ENCODE data around the gene KCNJ10.

KCNJ10 gene

GRCh38 chr1:160004425-160004824 lies 65.5 kb downstream of the KCNJ10 start:
- Histone ChIP-seq H3K36me3 (ENCODE audit: control insufficient read depth in 2 of 2, insufficient read depth in 1 of 2, low read length in 2 of 2) (no peaks in the 10 kb centered on the region), H3K27ac (ENCODE audit: extremely low read depth, low read depth, low read length) (no peak overlapping the region), H3K4me1 (ENCODE audit: control insufficient read depth, insufficient read depth, low read length) (no peaks in the 10 kb centered on the region), H3K9me3 (ENCODE audit: control insufficient read depth, insufficient read depth, low read depth, low read length) (no peaks in the 10 kb centered on the region), H3K4me3 (ENCODE audit: low read depth, low read length) (no peak overlapping the region)
- POLR2A ChIA-PET: no interaction called here
- no peak for TF ChIP-seq ZNF747 (tag by site-specific recombination; IDR thresholded peaks at IDR 0.05)
- TF ChIP-seq ZSCAN4 (tag by site-specific recombination; IDR thresholded peaks at IDR 0.05): no peak
- TF ChIP-seq ZNF549 (tag by site-specific recombination; IDR thresholded peaks at IDR 0.05): no peak
- TF ChIP-seq OVOL3 (tag by site-specific recombination; IDR thresholded peaks at IDR 0.05): no peak
- no peak for TF ChIP-seq ZNF140 (tag by site-specific recombination; IDR thresholded peaks at IDR 0.05)
- no peak for TF ChIP-seq ZNF112 (tag by site-specific recombination; IDR thresholded peaks at IDR 0.05)
- no peak for TF ChIP-seq PATZ1 (tag by site-specific recombination; IDR thresholded peaks at IDR 0.05)
- TF ChIP-seq ZNF548 (tag by site-specific recombination; IDR thresholded peaks at IDR 0.05): no peak
- no peak for TF ChIP-seq ZNF223 (tag by site-specific recombination; IDR thresholded peaks at IDR 0.05)
- no peak for TF ChIP-seq ZBTB17 (tag by site-specific recombination; IDR thresholded peaks at IDR 0.05)
- TF ChIP-seq WT1 (tag by site-specific recombination; IDR thresholded peaks at IDR 0.05): no peak
- TF ChIP-seq ZNF701 (tag by site-specific recombination; IDR thresholded peaks at IDR 0.05): no peak
- CTCF ChIA-PET: interaction anchor here (0.6 to 10.2 kb wide), 8 partner anchors 19 to 872 kb away, joined by 3 to 353 read pairs (median 4); partner anchors contain the start of gene TAGLN2

GRCh38 chr1:160004001-160004400 lies 66.0 kb downstream of the KCNJ10 start:
- ChIA-PET CTCF (interaction anchor here (0.5 to 10.2 kb wide), 8 partner anchors 12 to 872 kb away, joined by 3 to 353 read pairs (median 4); partner anchors contain the start of gene TAGLN2), POLR2A (interaction anchor here (0.8 kb wide), 1 partner anchor 80 kb away, joined by 4 read pairs; no protein-coding TSS in a partner anchor)
- no peak overlapping the region for H3K27ac ChIP-seq (ENCODE audit: extremely low read depth, low read depth, low read length)
- TF ChIP-seq ZFP69B (tag by site-specific recombination; IDR thresholded peaks at IDR 0.05) (no peak), ZNF626 (tag by site-specific recombination; IDR thresholded peaks at IDR 0.05) (no peak), ZNF558 (tag by site-specific recombination; IDR thresholded peaks at IDR 0.05) (no peak), ZFP41 (tag by site-specific recombination; IDR thresholded peaks at IDR 0.05; ENCODE audit: borderline replicate concordance) (no peak), ZBTB44 (tag by site-specific recombination; IDR thresholded peaks at IDR 0.05) (no peak), ZNF513 (tag by site-specific recombination; IDR thresholded peaks at IDR 0.05) (no peak), ZBTB7A (tag by site-specific recombination; IDR thresholded peaks at IDR 0.05; ENCODE audit: low read depth) (no peak), BCL11B (tag by site-specific recombination; IDR thresholded peaks at IDR 0.05; ENCODE audit: low read depth) (no peak), ZNF350 (tag by site-specific recombination; IDR thresholded peaks at IDR 0.05) (no peak), ZNF560 (tag by site-specific recombination; IDR thresholded peaks at IDR 0.05; ENCODE audit: borderline replicate concordance) (no peak), ZNF114 (tag by site-specific recombination; IDR thresholded peaks at IDR 0.05) (no peak), ZNF16 (tag by site-specific recombination; IDR thresholded peaks at IDR 0.05; ENCODE audit: low read depth) (no peak)
- H3K4me3 ChIP-seq (ENCODE audit: low read depth, low read length): no peak overlapping the region
- no peaks in the 10 kb centered on the region for H3K4me1 ChIP-seq (ENCODE audit: control insufficient read depth, insufficient read depth, low read length)
- H3K36me3 ChIP-seq (ENCODE audit: control insufficient read depth in 2 of 2, insufficient read depth in 1 of 2, low read length in 2 of 2): no peaks in the 10 kb centered on the region
- H3K9me3 ChIP-seq (ENCODE audit: control insufficient read depth, insufficient read depth, low read depth, low read length): no peaks in the 10 kb centered on the region
